NCI-H82 (cell line): Measurements from ENCODE around the gene PTPRD.
"Not testable (repeated sequence)": the region's sequence is repeated elsewhere in the genome, so short reads cannot be mapped to it uniquely, and the experiment has no call there.

Source experiments
- DNase-seq: peaks from one replicate; lab custom pipeline; 2025; lab: John Stamatoyannopoulos, UW

PTPRD gene

DNA sequence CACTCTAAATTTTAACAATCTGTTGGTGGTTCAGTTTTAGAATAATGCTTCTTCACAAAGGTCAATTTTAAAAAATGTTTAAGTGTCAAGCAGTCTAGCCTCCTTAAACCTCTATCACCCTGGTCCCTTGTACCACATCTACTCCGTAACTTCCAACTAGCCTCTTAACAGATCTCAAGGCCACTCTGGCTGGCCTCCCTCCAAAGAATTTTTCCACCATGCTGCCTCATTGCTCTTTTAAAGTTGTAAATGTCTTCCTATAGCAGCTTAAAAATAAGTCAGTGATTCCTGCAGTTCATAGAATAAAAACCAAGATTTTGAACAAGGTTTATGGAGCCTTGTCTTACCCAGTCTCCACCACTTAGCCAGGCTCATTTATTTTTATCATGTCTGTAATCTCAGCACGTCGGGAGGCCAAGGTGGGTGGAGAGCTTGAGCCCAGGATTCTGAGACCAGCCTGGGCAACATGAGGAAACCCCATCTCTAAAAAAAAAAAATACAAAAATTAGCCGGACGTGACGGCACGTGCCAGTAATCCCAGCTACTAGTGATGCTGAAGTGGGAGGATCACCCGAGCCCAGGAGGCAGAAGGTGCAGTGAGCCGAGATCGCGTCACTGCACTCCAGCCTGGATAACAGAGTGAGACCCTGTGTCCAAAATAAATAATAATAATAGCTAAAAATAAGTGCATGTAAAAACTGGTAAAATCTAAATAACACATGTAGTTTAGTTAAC, 1888.4 kb downstream of the PTPRD start:
- no peak for DNase-seq

DNA sequence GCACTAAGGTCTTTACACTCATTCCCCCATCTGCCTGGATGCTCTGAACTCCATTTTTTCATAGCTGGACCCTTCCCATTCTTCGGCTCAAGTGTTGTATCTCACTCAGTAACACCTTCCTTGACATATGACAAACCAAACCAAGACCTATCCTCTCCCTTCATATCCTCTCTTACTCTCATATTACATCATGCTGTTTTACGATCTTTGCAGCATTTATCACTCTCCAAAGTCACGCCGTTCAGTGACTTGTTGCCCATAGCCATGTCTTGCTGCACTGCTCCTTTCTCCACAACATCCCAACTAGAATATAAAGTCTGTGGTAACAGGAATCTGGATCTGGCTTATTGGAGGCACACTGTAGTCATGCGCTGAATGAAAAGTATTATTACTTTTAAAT, 1889.6 kb downstream of the PTPRD start:
- DNase-seq = no peak

DNA sequence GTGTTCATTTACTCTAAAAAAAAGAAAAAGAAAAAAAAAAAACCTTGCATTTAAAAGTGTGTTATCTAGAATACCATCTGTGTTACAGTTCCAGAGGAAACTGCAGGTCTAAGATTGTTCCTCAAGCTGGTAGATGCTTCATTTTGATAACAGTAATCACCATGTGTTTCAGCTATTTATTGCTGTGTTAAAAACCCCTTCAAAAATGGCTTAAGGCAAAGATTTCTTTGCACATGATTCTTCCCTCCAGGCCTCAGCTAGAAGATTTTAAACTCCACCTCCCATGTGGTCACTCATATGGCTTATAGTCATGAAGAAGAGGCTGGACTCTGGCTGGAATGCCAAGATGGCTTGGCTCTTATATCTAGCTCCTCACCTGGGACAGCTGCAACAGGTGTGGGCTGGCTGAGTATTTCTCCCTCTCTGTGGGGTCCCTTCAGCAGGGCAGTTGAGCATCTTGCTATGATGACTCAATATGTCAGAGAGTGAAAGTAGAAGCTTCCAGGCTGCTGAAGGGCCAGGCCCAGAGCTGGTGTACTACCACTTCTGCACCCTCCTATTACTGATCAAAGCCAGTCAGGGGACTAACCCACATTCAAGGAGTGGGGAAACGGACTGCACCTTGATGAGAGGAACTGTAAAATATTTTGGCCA, 1892.8 kb downstream of the PTPRD start:
- no peak for DNase-seq

DNA sequence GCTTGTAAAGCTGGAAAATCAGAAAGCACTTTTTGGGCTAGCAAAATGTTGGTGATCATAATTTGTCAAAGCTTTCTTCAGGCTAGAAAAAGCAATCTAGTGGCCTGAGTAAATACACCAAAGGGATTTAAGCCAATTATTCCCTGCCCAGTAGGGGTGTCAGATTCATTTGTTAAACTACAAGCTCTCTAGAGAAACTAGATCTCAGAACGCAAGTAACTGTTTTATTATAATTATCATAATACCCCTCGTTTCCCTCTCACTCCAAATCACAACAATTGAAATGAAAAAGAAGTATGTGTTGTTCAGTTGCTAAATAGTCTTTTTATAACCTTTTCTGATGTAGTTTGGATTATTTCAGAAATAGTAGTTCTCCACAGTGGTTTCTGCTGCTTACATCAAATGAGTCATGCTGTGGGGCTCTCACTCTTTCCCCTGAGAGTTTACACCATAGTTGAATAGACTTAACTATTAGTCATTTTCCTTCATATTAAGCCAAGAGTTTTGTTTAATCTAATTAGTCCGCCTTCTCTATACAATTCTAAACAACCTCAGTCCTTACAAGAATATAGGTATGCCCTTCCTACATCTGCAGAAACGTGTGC, 1894.6 kb downstream of the PTPRD start:
- DNase-seq = peak; percentile 2

DNA sequence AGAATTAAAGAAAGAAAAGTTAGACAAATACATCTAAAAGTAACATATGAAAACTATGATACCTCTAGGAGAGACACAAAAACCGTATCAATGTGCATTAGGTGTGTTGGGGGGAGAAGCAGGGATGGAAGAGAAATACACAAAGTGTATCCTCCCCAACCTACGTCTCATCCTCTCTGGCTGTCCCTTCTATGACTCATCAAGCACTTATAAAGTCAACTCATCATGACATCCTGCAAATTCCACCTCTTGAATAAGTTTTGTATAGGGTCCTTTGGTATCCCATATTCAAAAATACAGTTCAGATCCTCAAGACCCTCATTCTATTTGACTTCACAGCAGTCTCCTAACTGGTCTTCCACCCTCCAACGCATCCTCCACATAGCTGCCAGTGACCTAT, 1895.7 kb downstream of the PTPRD start:
- no peak for DNase-seq

GRCh38 chr9:8715788-8716187, 1897.0 kb downstream of the PTPRD start:
- DNase-seq = no peak

- no peak for DNase-seq
Observed at GRCh38 chr9:8713811-8714165, 1899.0 kb downstream of the PTPRD start.

DNA sequence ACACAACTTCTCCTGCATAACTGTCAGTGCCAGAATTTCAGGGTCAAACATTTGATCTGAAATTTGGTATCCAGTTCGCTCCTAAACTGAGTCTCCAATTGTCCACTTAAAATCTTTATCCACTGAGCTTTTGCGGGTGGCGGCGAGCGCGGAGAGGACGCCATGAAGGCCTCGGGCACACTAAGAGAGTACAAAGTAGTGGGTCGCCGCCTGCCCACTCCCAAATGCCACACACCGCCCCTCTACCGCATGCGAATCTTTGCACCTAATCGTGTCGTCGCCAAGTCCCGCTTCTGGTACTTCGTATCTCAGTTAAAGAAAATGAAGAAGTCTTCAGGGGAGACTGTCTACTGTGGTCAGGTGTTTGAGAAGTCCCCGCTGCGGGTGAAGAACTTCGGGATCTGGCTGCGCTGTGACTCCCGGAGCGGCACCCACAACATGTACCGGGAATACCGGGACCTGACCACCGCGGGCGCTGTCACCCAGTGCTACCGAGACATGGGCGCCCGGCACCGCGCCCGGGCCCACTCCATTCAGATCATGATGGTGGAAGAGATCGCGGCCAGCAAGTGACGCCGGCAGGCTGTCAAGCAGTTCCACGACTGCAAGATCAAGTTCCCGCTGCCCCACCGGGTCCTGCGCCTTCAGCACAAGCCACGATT, 1899.5 kb downstream of the PTPRD start:
- no peak for DNase-seq

GRCh38 chr9:8709731-8710130, 1903.1 kb downstream of the PTPRD start:
- no peak for DNase-seq

- no peak for DNase-seq
Observed at GRCh38 chr9:8708728-8709127, 1904.1 kb downstream of the PTPRD start.

- DNase-seq = no peak
Observed at GRCh38 chr9:8706998-8707397, 1905.8 kb downstream of the PTPRD start.

GRCh38 chr9:8706531-8706930, 1906.3 kb downstream of the PTPRD start:
- DNase-seq = no peak

- DNase-seq = no peak
Observed at GRCh38 chr9:8705861-8706260, 1906.9 kb downstream of the PTPRD start.

GRCh38 chr9:8703904-8704303, 1908.9 kb downstream of the PTPRD start:
- DNase-seq = no peak

DNA sequence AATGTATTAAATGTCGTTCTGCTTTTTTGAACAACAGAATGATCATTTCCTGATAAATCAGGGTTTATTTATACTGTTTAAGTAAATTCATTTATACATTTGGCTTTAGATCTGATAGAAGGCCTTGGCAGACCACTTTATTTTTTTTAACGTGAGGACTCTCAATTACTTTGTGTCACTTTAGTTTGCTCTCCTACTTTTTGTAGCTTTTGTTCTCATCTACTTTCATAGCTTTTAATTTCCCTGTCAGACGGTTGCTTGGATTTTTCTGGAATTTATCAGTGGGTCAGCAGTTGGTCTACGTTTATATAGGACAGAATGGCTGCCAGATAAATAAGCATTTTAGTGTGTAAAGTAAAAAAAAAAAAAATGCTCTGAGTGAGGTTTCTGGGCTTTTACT, 1910.9 kb downstream of the PTPRD start:
- no peak for DNase-seq

DNA sequence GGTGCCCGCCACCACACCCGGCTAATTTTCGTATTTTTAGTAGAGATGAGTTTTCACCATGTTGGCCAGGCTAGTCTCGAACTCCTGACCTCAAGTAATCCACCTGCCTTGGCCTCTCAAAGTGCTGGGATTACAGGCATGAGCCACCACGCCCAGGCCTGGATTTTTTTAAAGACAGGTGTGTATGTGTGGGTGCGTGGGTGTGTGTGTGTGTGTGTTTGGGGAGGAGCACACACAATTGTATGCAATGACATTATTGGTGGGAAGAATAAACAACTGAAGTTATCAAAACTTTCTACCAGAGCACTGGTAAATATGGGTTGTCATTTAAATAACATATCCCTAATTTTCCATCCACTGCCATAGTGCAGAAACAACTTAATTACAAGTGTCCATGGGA, 1915.2 kb downstream of the PTPRD start:
- DNase-seq = not testable (repeated sequence)

- no peak for DNase-seq
Observed at GRCh38 chr9:8696516-8696915, 1916.3 kb downstream of the PTPRD start.

DNA sequence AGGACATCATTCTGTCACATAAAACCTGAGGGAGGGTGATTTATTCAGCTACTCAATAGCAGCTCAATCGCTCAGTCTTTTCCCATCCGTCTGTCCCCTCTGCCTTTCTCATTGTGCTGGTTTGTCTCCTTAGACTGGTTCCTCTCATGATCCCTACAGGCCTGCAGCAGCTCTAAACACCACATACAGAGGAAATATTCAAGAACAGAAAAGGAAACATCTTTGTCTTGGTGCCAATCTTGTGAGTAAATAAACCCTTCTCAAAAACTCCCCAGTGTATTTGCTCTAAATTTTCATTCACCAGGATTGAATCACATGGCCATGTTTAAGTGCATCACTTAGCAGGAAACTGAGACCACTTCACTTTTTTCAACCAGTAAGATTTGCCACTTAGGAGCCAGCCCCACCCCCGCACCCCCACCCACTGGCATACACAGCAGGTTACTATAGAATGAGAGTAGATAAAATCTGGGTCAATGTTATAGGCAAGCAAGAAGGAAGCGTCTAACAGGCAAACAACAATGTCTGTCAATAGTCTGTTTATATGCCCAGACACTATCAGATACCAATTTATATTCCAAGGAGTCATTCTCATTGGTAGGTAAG, 1917.7 kb downstream of the PTPRD start:
- no peak for DNase-seq

DNA sequence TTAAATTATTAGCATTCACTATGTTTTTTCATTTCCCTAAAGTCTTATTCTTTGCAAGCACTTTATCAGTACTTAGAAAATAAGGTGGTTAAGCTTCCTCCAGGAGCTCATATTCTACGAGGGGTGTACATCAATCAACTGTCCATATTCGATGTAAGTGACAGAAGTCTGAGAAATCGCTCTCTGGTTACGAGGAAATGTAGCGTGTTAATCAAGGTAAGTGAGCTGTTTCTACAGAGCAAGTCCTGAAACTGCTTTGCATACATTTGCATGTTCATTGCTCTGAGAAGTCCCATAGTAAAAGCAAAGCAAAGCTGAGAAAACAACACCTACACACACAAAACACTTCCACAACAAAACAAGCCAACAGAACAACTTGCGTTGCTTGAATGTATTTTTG, 1919.3 kb downstream of the PTPRD start:
- no peak for DNase-seq

DNA sequence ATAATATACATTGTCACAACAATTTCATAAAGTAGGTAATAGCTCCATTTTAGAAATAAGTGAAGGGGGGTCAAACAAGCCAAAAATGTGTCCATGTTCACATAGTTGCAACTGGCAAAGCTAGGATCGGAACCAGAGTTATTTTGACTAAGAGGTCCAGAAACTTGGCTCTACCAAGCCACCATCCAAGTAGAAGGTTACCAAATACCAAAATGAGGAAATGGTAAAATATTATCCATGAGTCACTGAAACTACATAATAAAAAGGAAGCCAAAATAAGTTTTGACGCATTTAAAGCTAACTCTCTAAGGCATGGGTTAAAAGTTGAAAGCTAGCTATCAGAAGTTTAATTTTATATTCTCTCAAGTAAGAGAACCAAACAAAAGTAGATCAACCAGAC, 1926.3 kb downstream of the PTPRD start:
- no peak for DNase-seq

DNA sequence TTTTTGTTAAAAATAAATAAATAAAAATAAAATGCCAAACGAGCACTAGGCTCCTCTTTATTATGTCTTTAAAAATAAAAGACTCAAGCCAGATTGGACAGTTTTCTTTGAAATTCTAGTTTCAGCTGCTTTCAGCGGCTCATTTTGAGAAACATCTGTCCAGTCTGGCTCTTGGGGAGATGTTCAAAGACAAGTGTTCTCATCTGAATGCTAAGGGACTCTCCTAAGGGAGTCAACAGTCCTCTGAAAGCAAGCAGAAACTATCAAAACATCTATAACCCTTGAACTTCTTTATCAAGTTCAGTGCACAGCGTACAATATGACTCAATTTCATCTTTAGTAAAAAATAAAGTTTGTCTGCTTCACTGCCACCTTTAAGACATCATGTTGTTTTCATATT, 1927.0 kb downstream of the PTPRD start:
- no peak for DNase-seq

DNA sequence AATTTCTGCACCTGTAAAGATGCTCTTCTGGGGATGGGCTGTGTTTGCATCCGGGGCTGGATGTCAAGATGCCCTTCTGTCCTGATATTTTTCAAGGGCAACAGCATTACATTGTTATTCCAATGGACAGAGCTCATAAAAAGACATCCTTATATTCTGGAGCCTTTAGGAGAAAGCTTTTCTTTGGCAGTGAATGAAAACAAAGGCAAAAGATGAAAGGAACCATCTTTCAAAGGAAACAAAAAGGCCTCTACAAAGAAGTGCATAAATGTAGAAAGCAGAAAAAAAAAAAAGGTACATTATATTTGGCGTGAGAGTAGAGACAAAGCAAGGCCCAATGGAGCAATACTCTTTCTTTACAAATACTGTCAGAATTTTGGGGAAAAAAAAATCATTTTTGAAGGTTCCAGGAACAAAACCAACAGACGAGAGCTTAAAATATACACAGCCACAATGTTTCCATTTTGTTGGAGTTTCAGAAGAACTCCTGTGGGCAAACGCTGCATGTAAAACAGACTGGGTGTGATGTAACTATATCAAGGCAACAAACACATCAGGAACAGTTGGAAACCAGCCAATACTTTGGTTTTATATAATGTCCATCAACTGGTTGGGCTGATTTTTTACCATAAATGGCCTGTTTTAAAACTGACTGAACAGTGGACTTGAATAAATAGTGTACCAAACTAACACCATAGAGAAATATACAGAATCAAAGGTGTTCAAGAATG, 1927.7 kb downstream of the PTPRD start:
- no peak for DNase-seq
